Activated CD8-positive, alpha-beta memory T cell treated with anti-CD3 and anti-CD28 coated beads for 4 hours (primary cell): ENCODE results near the gene VEPH1.
A peak's percentile ranks its signal among the peaks of the same experiment; 100 is the strongest.

Source experiments
- DNase-seq, 2 donors: peaks; one replicate each; pipeline ENCODE4 v3.0.0-alpha.2; 2020; ENCODE audit warnings: low read depth in 2 of 2

VEPH1 gene

GRCh38 chr3:157259825-157260224 is 243.4 kb downstream of the VEPH1 start:
- no peak for DNase-seq

- no peak for DNase-seq
Observed at GRCh38 chr3:157257101-157257500, 246.1 kb downstream of the VEPH1 start.

DNA sequence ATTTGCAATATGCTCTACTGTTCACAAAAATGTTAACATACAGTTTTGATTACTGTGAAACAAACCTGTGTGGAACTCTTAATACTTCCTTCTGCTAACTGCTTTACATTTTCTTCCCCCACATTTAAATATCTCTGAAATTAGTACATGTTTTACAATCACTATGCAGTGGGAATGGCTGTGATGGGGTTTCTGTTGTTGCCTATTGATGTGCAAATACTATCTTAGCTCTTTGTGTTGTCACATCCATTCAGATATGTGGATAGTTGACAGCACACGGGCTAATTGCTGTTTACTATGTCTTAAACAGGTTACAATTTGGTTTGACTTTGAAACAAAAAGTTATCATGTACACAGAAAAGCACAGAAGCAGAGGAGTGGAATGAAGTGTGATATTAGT is 247.4 kb downstream of the VEPH1 start:
- DNase-seq = no peak

DNA sequence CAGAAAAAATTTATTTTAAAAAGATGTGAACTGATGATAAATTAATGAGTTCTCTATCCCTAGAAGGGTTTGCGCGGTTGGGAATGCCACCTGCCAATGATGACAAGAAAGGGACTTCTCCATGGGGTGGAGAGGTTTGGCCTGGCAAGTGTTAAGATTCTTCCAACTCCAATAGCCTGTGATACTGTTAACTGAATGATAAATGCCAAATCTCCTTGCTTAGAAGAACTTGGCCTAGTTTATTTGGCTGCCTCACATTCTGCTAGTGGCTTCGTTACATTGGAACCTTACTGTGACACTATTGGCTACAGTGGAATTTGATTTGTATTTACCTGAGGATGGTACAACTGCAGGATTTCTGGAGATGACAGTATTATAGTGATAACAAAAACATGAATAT is 251.5 kb downstream of the VEPH1 start:
- no peak for DNase-seq

DNA sequence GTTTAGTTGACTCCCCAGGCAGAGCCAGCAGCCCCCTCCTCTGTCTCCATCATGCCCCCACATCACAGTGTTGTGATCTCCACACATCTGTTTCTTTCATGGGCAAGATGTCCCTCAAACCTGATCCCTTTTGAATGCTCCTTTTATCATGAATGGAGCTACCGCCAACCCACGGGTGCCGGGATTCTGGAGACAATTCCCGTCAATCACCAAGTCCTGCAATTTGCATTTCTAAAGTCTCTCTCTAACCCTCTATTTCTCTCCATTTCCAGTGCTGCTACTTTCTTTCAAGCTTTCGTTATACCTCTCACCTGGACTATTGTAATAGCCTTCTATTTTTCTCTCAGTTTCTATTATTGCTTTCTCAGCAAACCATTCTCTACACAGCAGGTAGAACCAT is 253.6 kb downstream of the VEPH1 start:
- no peak for DNase-seq

- DNase-seq = no peak
Observed at GRCh38 chr3:157248590-157249422, 254.4 kb downstream of the VEPH1 start.

DNA sequence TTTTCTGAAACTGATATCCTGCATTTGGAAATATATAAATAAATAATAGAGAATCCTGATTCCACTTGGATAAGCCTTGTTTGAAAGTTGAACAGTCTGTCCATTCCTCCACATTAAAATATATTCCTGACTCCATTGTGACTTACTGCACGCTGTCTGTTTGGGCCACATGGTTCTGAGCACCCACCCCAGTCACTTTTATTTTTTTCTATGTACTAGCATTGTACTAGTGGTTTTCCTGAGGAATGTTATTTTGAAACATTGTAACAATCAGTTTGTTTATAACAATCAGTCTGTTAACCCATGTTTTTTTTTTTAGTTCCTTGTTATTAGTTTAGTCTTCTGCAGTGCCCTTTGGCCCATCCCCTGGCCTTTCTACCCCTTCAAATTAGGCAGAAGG is 255.8 kb downstream of the VEPH1 start:
- DNase-seq = no peak

- DNase-seq = no peak
Observed at GRCh38 chr3:157242836-157243235, 260.4 kb downstream of the VEPH1 start.

DNA sequence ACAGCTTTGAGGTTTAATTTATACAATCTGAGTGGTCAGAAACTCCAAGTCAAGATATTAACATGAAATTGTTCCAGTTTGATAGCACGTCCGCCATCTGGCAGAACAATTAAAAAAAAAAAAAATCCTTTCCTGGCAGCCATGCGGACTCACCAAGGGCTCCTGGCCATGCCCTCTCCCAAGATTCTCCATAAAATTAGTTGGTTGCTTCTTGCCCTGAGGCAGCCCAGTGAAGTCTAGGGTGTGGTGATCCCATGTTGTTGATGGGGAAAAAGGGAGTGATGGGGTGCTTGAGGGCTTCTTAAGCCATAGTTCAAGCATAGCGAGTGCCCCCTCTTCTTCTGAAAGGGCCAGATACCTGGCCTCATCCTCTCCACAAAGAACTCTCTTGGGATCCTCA is 261.6 kb downstream of the VEPH1 start:
- DNase-seq = no peak

DNA sequence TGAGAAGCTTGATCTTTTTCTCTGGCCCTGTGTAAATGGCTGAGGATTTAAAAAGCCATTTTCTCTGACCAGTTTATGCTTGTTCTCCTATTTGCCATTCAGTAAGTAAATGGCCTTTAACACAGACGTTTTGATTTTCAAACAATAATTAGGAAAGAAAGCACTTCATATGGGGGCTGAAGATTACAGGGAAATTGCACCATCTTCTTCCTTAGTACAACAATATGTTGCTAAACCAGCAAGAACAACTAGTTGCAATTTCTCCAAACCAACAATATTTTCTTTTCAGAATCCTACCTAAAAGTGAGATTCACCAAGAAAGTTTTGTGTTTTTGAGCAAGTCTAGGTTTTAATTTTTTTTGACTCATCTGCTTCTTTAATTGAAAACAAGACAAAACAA is 262.8 kb downstream of the VEPH1 start:
- no peak for DNase-seq

DNA sequence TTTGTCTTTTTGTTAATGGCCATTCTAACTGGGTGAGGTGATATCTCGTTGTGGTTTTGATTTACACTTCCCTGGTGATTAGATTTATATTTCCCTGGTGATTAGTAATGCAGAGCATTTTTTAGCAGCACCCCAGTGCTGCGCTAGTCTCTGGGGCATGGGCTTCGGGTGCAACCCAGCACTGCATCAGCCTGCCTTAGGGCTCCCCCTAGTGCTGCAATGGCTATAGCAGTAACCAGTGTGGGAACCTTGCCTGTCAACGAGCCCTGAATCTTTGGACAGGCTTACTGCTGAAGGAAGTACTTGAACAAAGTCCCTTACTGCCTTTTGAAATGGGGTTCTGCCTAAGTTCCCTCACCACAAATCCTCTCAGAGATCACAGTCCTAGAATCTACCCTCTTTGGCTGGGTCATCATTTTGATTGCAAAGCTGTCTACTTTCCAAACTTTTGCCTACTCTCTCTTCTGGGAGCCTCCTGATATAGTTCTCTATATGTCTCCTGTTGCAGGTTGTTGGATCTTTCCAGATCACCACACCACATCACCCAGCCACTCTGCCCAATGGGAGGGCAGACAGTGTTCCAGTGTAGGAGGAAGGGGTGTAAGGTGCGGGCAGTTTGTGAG is 264.0 kb downstream of the VEPH1 start:
- DNase-seq = peak; percentile 14 to 48

DNA sequence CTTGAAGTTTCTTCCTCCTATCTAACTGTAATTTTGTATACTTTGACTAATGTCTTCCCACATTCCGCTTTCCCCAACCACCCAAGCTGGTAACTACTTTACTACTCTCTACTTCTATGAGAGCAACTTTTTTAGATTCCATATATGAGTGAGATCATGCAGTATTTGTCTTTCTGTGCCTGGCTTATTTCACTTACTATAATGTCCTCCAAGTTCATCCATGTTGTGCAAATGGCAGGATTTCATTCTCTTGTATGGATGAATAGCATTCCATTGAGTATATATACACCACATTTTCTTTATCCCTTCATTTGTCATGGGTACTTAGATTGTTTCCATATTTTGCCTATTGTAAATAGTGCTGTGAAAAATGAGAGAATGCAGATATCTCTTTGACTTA is 264.8 kb downstream of the VEPH1 start:
- DNase-seq = no peak

DNA sequence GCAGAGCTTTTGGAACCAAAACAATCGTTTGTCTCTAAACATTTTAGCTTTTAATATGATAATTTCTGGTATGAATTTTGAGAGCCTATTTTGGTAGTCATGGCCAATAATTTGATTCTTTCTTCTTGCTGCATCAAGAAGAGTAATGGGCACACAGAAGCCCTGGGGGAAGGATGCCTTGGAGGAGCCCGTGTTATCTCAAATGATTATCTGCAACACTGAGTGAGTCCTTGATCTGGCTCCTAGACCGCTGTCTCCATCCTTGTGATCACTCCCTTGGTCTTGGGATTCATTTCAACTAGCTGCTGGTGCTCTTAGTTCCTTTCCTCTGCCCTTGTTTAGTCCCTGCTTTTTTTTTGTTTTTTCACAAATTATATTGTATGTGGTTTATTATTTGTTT is 265.3 kb downstream of the VEPH1 start:
- DNase-seq = no peak

DNA sequence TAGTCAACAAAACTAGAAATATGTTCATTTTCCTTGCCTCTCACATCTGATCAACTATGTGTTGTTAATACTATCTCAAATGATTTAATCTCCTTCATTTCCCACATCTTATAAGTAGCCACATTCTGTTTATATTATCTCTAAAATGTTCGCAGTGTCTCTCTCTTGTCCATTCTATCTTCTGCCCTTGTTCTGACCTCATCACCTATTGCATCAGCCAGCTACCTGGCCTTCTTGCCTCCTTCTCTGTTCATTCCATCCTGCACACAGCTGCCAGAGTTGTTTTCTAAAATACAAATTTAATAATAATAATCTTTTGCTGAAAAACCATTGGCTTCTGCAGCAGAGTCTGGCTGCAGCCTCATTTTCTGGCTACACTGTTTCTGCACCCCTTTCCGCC is 267.9 kb downstream of the VEPH1 start:
- no peak for DNase-seq

- no peak for DNase-seq
Observed at GRCh38 chr3:157233923-157234322, 269.3 kb downstream of the VEPH1 start.

GRCh38 chr3:157232141-157232540 is 271.1 kb downstream of the VEPH1 start:
- DNase-seq = no peak

DNA sequence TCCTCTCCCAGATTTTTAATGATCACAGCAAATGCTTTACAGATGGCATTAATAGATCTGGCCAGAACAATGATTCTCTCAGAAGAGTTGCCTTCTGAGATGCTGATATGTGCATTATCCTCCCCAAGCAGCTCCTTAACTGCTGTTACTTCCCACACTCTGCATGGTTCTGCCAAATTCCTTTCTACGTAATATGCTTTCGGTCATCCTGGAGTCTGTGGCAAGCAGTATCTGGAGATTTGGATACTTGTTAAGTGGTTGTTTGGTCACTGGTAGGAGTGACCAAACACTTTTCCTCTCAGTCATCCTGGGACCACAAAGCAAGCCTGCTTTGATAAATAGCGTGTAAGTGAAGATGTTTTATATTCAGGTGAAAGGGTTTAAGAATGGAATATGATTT is 272.1 kb downstream of the VEPH1 start:
- DNase-seq = no peak

DNA sequence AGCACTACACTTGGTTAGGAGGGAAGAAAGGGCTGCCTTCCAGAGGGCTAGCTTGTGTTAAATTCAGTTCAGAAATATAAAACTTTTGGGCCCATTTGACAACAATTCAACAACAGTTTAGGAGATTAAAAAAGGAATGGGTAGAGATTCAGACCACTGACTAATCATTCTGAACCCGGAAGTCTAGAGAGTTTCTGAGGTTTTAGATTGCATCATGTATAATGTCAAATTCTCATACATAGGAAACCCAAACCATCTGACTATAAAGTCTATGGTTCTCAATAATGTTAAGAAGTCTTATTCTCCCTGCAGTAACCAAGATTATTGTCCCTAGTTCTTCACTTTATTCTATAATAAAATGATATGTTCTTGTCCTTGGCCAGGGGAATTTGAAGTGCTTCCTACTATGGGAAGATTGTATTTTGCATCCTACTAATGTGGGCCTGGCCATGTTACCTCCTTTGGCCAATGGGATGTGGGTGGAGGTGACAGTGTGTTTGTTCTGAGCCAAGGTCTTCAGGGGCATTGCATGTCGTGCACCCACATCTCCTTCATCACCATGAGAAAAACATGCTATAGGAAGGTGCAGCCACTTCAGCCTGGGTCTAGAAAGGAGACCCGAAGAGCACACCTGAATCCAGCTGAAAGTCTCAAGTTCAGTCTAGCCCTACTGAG is 276.9 kb downstream of the VEPH1 start:
- DNase-seq = no peak

DNA sequence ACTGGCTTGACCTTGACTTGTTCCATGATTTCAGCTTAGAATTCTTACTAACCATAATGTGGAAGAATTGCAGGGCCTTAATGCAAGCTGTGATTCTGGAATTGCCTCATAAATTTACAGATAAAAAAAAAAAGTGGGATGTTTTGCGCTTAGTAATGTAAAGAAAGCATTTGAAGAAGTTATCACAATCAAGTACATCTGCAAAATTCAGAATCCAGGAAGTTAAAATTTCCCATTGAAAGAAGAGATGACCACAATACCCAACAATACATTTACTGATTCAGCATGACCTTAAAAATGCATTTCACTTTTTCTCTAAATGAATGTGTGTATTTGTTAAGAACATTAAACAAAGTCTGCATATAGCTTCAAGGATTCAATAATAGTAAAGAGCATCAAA is 278.2 kb downstream of the VEPH1 start:
- DNase-seq = no peak

- no peak for DNase-seq
Observed at GRCh38 chr3:157220883-157221282, 282.3 kb downstream of the VEPH1 start.

DNA sequence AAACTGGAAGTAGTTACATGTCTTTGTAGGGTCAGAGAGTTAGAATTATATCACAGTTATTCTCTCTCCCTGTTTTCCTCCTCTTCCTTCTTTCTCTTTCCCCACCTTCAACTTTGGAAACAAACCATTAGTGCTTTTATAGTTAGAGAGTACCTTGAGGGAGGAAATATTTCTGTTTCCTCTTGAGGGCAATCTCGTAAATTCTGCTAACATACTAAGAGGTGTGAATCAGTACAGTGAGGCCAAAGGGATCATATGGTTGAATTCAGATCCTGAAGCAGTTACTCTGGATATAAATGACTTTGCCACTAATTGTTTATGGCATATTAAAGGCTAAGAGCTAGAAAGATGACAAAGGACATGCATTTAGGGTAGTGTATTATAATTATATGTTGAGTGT is 283.0 kb downstream of the VEPH1 start:
- DNase-seq = no peak

DNA sequence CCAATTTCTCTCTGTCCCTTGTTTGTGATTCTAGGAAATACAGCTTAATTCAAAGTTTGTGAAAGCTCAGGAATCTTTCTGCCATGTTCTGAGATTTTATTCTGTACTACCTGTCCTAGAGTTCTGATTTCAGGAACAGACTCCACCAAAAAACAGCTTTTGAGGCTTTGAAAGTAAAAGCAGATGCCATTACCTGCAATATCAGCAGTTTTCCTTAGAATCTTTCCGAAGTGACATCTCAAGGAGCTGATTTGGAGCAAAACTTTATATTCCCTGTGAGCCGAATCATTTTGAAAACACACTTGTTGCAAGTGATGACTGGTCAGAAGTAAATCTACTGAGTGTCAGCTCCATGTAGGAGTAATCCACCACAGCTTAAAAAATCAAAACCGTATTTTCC is 284.0 kb downstream of the VEPH1 start:
- DNase-seq = no peak
